Endothelial cell of umbilical vein (primary cell): ENCODE measurements around the gene ARHGAP45. TPM values are rescaled to one million over a fixed set of nuclear protein-coding genes. Genes with fewer than 3 reads are reported as not detected.

Experiments
- BruUV-seq: library from RNA; stranded (reverse); fragments of 400-500 nt; replicated peaks from 2 replicates; lab custom pipeline; 2021; lab: Mats Ljungman, UMichigan
- CTCF ChIA-PET: fragments of 300-600, 350-600 bp; sonication (Branson Sonifier 250); formaldehyde crosslinking; loops from one replicate; lab custom pipeline; 2021; ENCODE audit warnings: antibody characterized with exemption, inconsistent platforms; lab: Charles Lee
- POLR2A ChIA-PET: fragments of 300-600, 350-600 bp; sonication (Branson Sonifier 250); formaldehyde crosslinking; loops from one replicate; lab custom pipeline; 2021; ENCODE audit warnings: antibody characterized with exemption, inconsistent platforms; lab: Charles Lee
- DNase-seq: peaks from one replicate; pipeline ENCODE4 v3.0.0-alpha.2; 2011; ENCODE audit warnings: low read depth, low spot score
- FAIRE-seq: peaks from 2 replicates; lab custom pipeline; 2011; peaks lifted over from hg19 to GRCh38; lab: Jason Lieb, UNC
- H2AFZ ChIP-seq: 2 replicates; pipeline ENCODE4 v1.6.0; 2012; ENCODE audit warnings: low read depth, low read length, control low read depth, inconsistent platforms
- H3K27ac ChIP-seq: 2 replicates; pipeline ENCODE4 v1.5.1; 2011; ENCODE audit warnings: low read depth, mild to moderate bottlenecking, control low read depth, low read length, moderate library complexity; ENCODE audit not compliant: insufficient read depth
- H3K27me3 ChIP-seq, 2 experiments: 2 replicates each; pipeline versions ENCODE4 v1.6.0 to v1.6.1; 2011; ENCODE audit warnings: low read length in 2 of 2, mixed read lengths in 1 of 2; ENCODE audit not compliant: control insufficient read depth in 2 of 2, insufficient read depth in 2 of 2
- H3K36me3 ChIP-seq, 2 experiments: 2 replicates in 1 of 2; 3 replicates in 1 of 2; pipeline ENCODE4 v1.5.1; 2011; ENCODE audit warnings: low read length in 2 of 2, mild to moderate bottlenecking in 1 of 2, moderate library complexity in 1 of 2; ENCODE audit not compliant: control insufficient read depth in 2 of 2, insufficient read depth in 2 of 2; ENCODE audit errors: extremely low read depth in 1 of 2
- H3K4me1 ChIP-seq: 3 replicates; pipeline ENCODE4 v1.5.1; 2011; ENCODE audit warnings: mild to moderate bottlenecking, low read length; ENCODE audit not compliant: control insufficient read depth, insufficient read depth; ENCODE audit errors: extremely low read depth
- H3K4me2 ChIP-seq: 2 replicates; pipeline ENCODE4 v1.6.1; 2011; ENCODE audit warnings: low read length, control low read depth, mixed read lengths; ENCODE audit not compliant: insufficient read depth
- H3K4me3 ChIP-seq, 3 experiments: fragments of 200-600 bp in 1 of 3; sonication (generic), shearing (Covaris generic) in 1 of 3; replicated peaks in 1 of 3; 2 replicates each; pipeline ENCODE4 v1.5.1; 2011 to 2016; ENCODE audit warnings: control low read depth in 3 of 3, low read length in 3 of 3, mild to moderate bottlenecking in 2 of 3, inconsistent platforms in 1 of 3, low read depth in 1 of 3, moderate library complexity in 1 of 3; ENCODE audit not compliant: insufficient read depth in 1 of 3
- H3K79me2 ChIP-seq: 2 replicates; pipeline ENCODE4 v1.6.0; 2012; ENCODE audit warnings: low read length, inconsistent platforms; ENCODE audit not compliant: control insufficient read depth, insufficient read depth
- H3K9ac ChIP-seq: replicated peaks from 2 replicates; pipeline ENCODE3; 2011; ENCODE audit warnings: low read length, control low read depth; ENCODE audit not compliant: insufficient read depth; ENCODE audit errors: extremely low read depth
- H3K9me1 ChIP-seq: replicated peaks from 3 replicates; pipeline ENCODE4 v1.6.0; 2011; ENCODE audit warnings: mild to moderate bottlenecking, low read length; ENCODE audit not compliant: control insufficient read depth, insufficient read depth; ENCODE audit errors: extremely low read depth
- H3K9me3 ChIP-seq: replicated peaks from 2 replicates; pipeline ENCODE4 v1.5.1; 2012; ENCODE audit warnings: low read length, inconsistent platforms; ENCODE audit not compliant: control insufficient read depth, insufficient read depth
- H4K20me1 ChIP-seq: replicated peaks from 2 replicates; pipeline ENCODE3; 2011; ENCODE audit warnings: mild to moderate bottlenecking, low read length; ENCODE audit not compliant: control insufficient read depth, insufficient read depth; ENCODE audit errors: extremely low read depth
- CTCF ChIP-seq, 2 donors: IDR thresholded peaks; 1 replicate in 1 of 2; 2 replicates in 1 of 2; pipeline ENCODE4 v1.5.1; 2011; ENCODE audit warnings: low read length in 2 of 2, mild to moderate bottlenecking in 2 of 2, moderate library complexity in 2 of 2, control low read depth in 1 of 2, inconsistent platforms in 1 of 2, low read depth in 1 of 2; ENCODE audit not compliant: insufficient read depth in 1 of 2; ENCODE audit errors: extremely low read depth in 1 of 2
- EZH2 ChIP-seq: IDR thresholded peaks from 2 replicates; pipeline ENCODE4 v1.6.1; 2012; ENCODE audit warnings: borderline replicate concordance, low read depth, mild to moderate bottlenecking, moderate library complexity, low read length, inconsistent platforms; ENCODE audit not compliant: severe bottlenecking
- FOS ChIP-seq: IDR thresholded peaks from 2 replicates; pipeline ENCODE4 v1.6.1; 2011; ENCODE audit warnings: mild to moderate bottlenecking, low read length, moderate library complexity, borderline replicate concordance; ENCODE audit not compliant: insufficient read depth
- GATA2 ChIP-seq: IDR thresholded peaks from 2 replicates; pipeline ENCODE4 v1.7.0; 2011; ENCODE audit warnings: low read depth, mild to moderate bottlenecking, moderate library complexity, mixed read lengths, low read length; ENCODE audit not compliant: insufficient read length, insufficient read depth
- JUN ChIP-seq: IDR thresholded peaks from 2 replicates; pipeline ENCODE4 v1.6.1; 2011; ENCODE audit warnings: borderline replicate concordance, low read depth; ENCODE audit not compliant: insufficient read length, insufficient read depth
- MAX ChIP-seq: IDR thresholded peaks from 2 replicates; pipeline ENCODE4 v1.6.1; 2011; ENCODE audit not compliant: insufficient read depth, insufficient read length
- MYC ChIP-seq: IDR thresholded peaks from one replicate; pipeline ENCODE4 v1.6.1; 2011; ENCODE audit warnings: mild to moderate bottlenecking, low read depth, low read length
- POLR2A ChIP-seq: IDR thresholded peaks from 2 replicates; pipeline ENCODE4 v1.6.1; 2012; ENCODE audit warnings: low read depth, mild to moderate bottlenecking, control low read depth, low read length
- POLR2AphosphoS5 ChIP-seq: IDR thresholded peaks from 2 replicates; pipeline ENCODE4 v1.6.1; 2012; ENCODE audit warnings: low read depth, mild to moderate bottlenecking, control low read depth, low read length, moderate library complexity; ENCODE audit not compliant: insufficient read depth
- dilution Hi-C: fragments of 300-500 bp; cut with MboI; formaldehyde crosslinking; loops from one replicate; pipeline ENCODE4 v1.15.0; 2019; ENCODE audit warnings: low sequenced_read_pairs; ENCODE audit not compliant: extremely low pct_ligation_motif_present
- intact Hi-C: fragments of 100-400 bp; cut with micrococcal nuclease; formaldehyde crosslinking; loops from one replicate; pipeline ENCODE4 v1.10.0; 2022
- polyA plus RNA-seq, 4 experiments: library from polyadenylated mRNA; depleted of rRNA in 3 of 4; stranded (reverse) in 3 of 4; unstranded in 1 of 4; fragments of >200 nt; gene quantifications; 2 replicates each; pipeline versions ENCODE4 v1.2.1 to v1.2.3, GENCODE V29; 2011 to 2012; ENCODE audit warnings: missing spikeins in 1 of 4
- total RNA-seq: library from RNA; stranded (reverse); gene quantifications from 2 replicates; pipeline ENCODE4 v1.2.3, GENCODE V29; 2021

The ARHGAP45 gene
- total and polyA plus RNA-seq, 2 donors (not counting 3 experiments of a cell fraction or from before 2014, with no cell fraction given): 7.5 to 10.4 TPM

- ChIA-PET CTCF (interaction anchor here (0.8 to 2.5 kb wide), 7 partner anchors 10 to 48 kb away, joined by 3 to 13 read pairs (median 8); partner anchors contain the start of genes ABCA7 and GPX4), POLR2A (no interaction called here)
- Histone ChIP-seq H4K20me1 (no peaks in the 10 kb centered on the region), H3K79me2 (no peaks in the 10 kb centered on the region), H3K9me1 (no peaks in the 10 kb centered on the region), H3K27me3 (no peaks in the 10 kb centered on the region), H3K36me3 (no peaks in the 10 kb centered on the region), H3K4me3 (no peak overlapping the region), H3K9ac (no peak overlapping the region), H3K4me2 (no peak overlapping the region), H2AFZ (no peak overlapping the region), H3K9me3 (no peaks in the 10 kb centered on the region), H3K4me1 (peaks cover 31% of the 10 kb centered on the region), H3K27ac (no peak overlapping the region)
- TF ChIP-seq JUN: no peak
- no peak for TF ChIP-seq MYC
- no peak for TF ChIP-seq GATA2
- TF ChIP-seq CTCF (IDR thresholded peaks at IDR 0.05; ENCODE audit: extremely low read depth in 1 of 2, insufficient read depth in 1 of 2, low read depth in 1 of 2, low read length in 2 of 2): no peak
- no peak for TF ChIP-seq MAX
- TF ChIP-seq POLR2A: no peak
- no peak for TF ChIP-seq POLR2AphosphoS5
- no peak for TF ChIP-seq EZH2
- no peak for TF ChIP-seq FOS
- dilution Hi-C loops: no loop called here
- no TSS peak for BruUV-seq
- intact Hi-C loops: loop anchor here (2.0 kb wide), 1 partner anchor 29 kb away; the partner anchor contains the start of gene POLR2E
- FAIRE-seq: no peak
- no peak for DNase-seq
Measured at GRCh38 chr19:1065606-1066109, 1.3 kb upstream of the ARHGAP45 start.
